ENCODE results near the gene RNF213.

The RNF213 gene

GRCh38 chr17:80352991-80353665, 92.5 kb downstream of the RNF213 start:
- H3K27me3 ChIP-seq (ENCODE audit: control insufficient read depth in 2 of 2, insufficient read depth in 2 of 2, low read length in 2 of 2): no peaks in the 10 kb centered on the region
- no peaks in the 10 kb centered on the region for H3K9me3 ChIP-seq (ENCODE audit: control insufficient read depth in 2 of 2, low read length in 2 of 2)
- no peak overlapping the region for H3K4me3 ChIP-seq (ENCODE audit: low read length in 2 of 2)
- peaks cover 69 to 88% of the 10 kb centered on the region in 2 donors for H3K36me3 ChIP-seq (ENCODE audit: control insufficient read depth in 2 of 2, insufficient read depth in 2 of 2, low read length in 2 of 2)
- no peaks in the 10 kb centered on the region for H3K4me1 ChIP-seq (ENCODE audit: control insufficient read depth in 2 of 2, insufficient read depth in 2 of 2, low read length in 2 of 2)
- H3K27ac ChIP-seq (ENCODE audit: low read depth in 2 of 2, low read length in 2 of 2): no peak overlapping the region
- no peak overlapping the region for H3K9ac ChIP-seq (ENCODE audit: low read depth in 1 of 2, low read length in 2 of 2)

DNA sequence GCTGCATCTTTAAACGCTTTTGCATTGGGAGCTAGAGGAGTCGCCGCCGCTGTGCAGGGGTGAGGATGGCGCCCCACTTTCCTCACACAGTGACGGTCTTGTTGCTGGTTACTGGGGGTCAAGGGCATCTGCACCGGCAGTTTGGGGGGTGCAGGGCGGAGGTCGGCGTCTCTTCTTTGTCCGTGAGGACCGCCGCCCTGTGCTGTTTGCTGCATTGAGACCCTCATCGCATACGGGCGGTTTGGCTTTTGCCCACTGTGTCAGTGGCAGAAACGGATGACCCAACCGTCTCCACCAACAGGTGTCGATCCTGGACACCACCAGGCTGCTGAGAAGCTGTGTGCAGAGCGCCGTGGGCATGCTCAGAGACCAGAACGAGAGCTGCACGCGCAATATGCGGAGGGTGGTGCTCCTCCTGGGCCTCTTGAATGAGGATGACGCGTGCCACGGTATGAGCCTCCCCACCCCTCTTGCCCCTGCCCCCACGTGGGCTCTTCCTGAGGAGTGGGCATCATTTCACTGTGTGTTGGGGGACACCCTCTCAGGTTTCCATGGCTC, 93.1 kb downstream of the RNF213 start:
- Histone ChIP-seq H3K4me3 (ENCODE audit: low read length in 2 of 2) (no peak overlapping the region), H3K27ac (ENCODE audit: low read depth in 2 of 2, low read length in 2 of 2) (no peak overlapping the region), H3K9ac (ENCODE audit: low read depth in 1 of 2, low read length in 2 of 2) (no peak overlapping the region), H3K9me3 (ENCODE audit: control insufficient read depth in 2 of 2, low read length in 2 of 2) (no peaks in the 10 kb centered on the region), H3K27me3 (ENCODE audit: control insufficient read depth in 2 of 2, insufficient read depth in 2 of 2, low read length in 2 of 2) (no peaks in the 10 kb centered on the region), H3K4me1 (ENCODE audit: control insufficient read depth in 2 of 2, insufficient read depth in 2 of 2, low read length in 2 of 2) (no peaks in the 10 kb centered on the region), H3K36me3 (ENCODE audit: control insufficient read depth in 2 of 2, insufficient read depth in 2 of 2, low read length in 2 of 2) (peaks cover 67 to 86% of the 10 kb centered on the region in 2 donors)

GRCh38 chr17:80354336-80354735, 93.7 kb downstream of the RNF213 start:
- H3K36me3 ChIP-seq (ENCODE audit: control insufficient read depth in 2 of 2, insufficient read depth in 2 of 2, low read length in 2 of 2): peaks cover 67 to 85% of the 10 kb centered on the region in 2 donors
- H3K9me3 ChIP-seq (ENCODE audit: control insufficient read depth in 2 of 2, low read length in 2 of 2): no peaks in the 10 kb centered on the region
- H3K27ac ChIP-seq (ENCODE audit: low read depth in 2 of 2, low read length in 2 of 2): no peak overlapping the region
- H3K4me3 ChIP-seq (ENCODE audit: low read length in 2 of 2): no peak overlapping the region
- no peaks in the 10 kb centered on the region for H3K4me1 ChIP-seq (ENCODE audit: control insufficient read depth in 2 of 2, insufficient read depth in 2 of 2, low read length in 2 of 2)
- H3K9ac ChIP-seq (ENCODE audit: low read depth in 1 of 2, low read length in 2 of 2): no peak overlapping the region
- no peaks in the 10 kb centered on the region for H3K27me3 ChIP-seq (ENCODE audit: control insufficient read depth in 2 of 2, insufficient read depth in 2 of 2, low read length in 2 of 2)

DNA sequence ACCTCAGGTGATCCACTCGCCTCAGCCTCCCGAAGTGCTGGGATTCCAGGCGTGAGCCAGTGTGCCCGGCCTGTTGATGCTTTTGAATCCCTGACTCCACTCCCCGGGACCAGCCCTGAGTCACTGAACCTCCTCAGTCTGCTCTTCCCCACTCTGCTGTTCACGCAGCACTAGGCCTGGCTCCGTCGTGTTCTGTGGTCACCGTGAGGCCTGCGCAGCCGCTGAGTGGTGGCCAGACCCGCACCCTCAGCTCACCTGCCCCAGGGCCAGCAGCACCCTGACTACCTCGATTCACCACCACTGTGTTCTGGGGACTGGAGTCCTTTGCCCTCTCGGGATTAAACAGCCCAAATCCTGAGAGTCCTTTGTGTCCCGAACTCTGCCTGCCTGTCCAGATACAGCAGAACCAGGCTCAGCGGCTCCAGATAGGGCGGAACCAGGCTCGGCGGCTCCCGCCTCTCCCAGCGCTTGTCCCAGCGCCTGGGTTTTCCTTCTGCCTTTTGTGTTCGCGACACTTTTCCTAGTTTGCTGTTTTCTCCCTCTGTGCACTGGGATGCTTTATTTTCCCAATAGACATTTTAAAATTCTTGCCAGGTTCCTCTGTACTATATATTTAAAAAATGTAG, 95.7 kb downstream of the RNF213 start:
- Histone ChIP-seq H3K36me3 (ENCODE audit: control insufficient read depth in 2 of 2, insufficient read depth in 2 of 2, low read length in 2 of 2) (peaks cover 68 to 85% of the 10 kb centered on the region in 2 donors), H3K9ac (ENCODE audit: low read depth in 1 of 2, low read length in 2 of 2) (no peak overlapping the region), H3K27ac (ENCODE audit: low read depth in 2 of 2, low read length in 2 of 2) (no peak overlapping the region), H3K27me3 (ENCODE audit: control insufficient read depth in 2 of 2, insufficient read depth in 2 of 2, low read length in 2 of 2) (no peaks in the 10 kb centered on the region), H3K4me3 (ENCODE audit: low read length in 2 of 2) (no peak overlapping the region), H3K4me1 (ENCODE audit: control insufficient read depth in 2 of 2, insufficient read depth in 2 of 2, low read length in 2 of 2) (no peaks in the 10 kb centered on the region), H3K9me3 (ENCODE audit: control insufficient read depth in 2 of 2, low read length in 2 of 2) (no peaks in the 10 kb centered on the region)

GRCh38 chr17:80358131-80358530, 97.5 kb downstream of the RNF213 start:
- Histone ChIP-seq H3K4me1 (ENCODE audit: control insufficient read depth in 2 of 2, insufficient read depth in 2 of 2, low read length in 2 of 2) (no peaks in the 10 kb centered on the region), H3K4me3 (ENCODE audit: low read length in 2 of 2) (no peak overlapping the region), H3K36me3 (ENCODE audit: control insufficient read depth in 2 of 2, insufficient read depth in 2 of 2, low read length in 2 of 2) (peaks cover 67 to 84% of the 10 kb centered on the region in 2 donors), H3K27me3 (ENCODE audit: control insufficient read depth in 2 of 2, insufficient read depth in 2 of 2, low read length in 2 of 2) (no peaks in the 10 kb centered on the region), H3K9ac (ENCODE audit: low read depth in 1 of 2, low read length in 2 of 2) (no peak overlapping the region), H3K9me3 (ENCODE audit: control insufficient read depth in 2 of 2, low read length in 2 of 2) (no peaks in the 10 kb centered on the region), H3K27ac (ENCODE audit: low read depth in 2 of 2, low read length in 2 of 2) (no peak overlapping the region)

DNA sequence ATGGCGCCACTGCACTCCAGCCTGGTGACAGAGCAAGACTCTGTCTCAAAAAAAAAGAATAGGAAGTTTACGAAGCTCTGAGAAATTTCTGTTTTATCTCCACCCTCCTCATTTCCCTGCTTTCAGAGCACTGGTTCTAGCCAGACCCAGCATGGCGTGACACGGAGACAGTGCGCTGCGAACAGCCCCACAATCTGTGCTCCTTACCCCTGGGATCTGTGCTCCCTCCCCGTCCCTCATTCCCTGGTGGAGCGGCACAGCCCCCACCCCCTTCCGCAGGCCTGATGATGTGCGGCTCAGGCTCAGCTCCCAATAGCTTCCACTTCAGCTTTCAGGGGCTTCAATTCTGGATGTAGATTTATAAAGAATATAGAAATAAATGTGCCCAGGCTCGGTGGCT, 98.2 kb downstream of the RNF213 start:
- Histone ChIP-seq H3K4me3 (ENCODE audit: low read length in 2 of 2) (no peak overlapping the region), H3K27ac (ENCODE audit: low read depth in 2 of 2, low read length in 2 of 2) (no peak overlapping the region), H3K4me1 (ENCODE audit: control insufficient read depth in 2 of 2, insufficient read depth in 2 of 2, low read length in 2 of 2) (no peaks in the 10 kb centered on the region), H3K36me3 (ENCODE audit: control insufficient read depth in 2 of 2, insufficient read depth in 2 of 2, low read length in 2 of 2) (peaks cover 67 to 84% of the 10 kb centered on the region in 2 donors), H3K9me3 (ENCODE audit: control insufficient read depth in 2 of 2, low read length in 2 of 2) (no peaks in the 10 kb centered on the region), H3K9ac (ENCODE audit: low read depth in 1 of 2, low read length in 2 of 2) (no peak overlapping the region), H3K27me3 (ENCODE audit: control insufficient read depth in 2 of 2, insufficient read depth in 2 of 2, low read length in 2 of 2) (no peaks in the 10 kb centered on the region)

GRCh38 chr17:80359422-80360110, 98.9 kb downstream of the RNF213 start:
- peaks cover 67 to 84% of the 10 kb centered on the region in 2 donors for H3K36me3 ChIP-seq (ENCODE audit: control insufficient read depth in 2 of 2, insufficient read depth in 2 of 2, low read length in 2 of 2)
- H3K27ac ChIP-seq (ENCODE audit: low read depth in 2 of 2, low read length in 2 of 2): no peak overlapping the region
- H3K9ac ChIP-seq (ENCODE audit: low read depth in 1 of 2, low read length in 2 of 2): no peak overlapping the region
- no peak overlapping the region for H3K4me3 ChIP-seq (ENCODE audit: low read length in 2 of 2)
- H3K9me3 ChIP-seq (ENCODE audit: control insufficient read depth in 2 of 2, low read length in 2 of 2): no peaks in the 10 kb centered on the region
- H3K4me1 ChIP-seq (ENCODE audit: control insufficient read depth in 2 of 2, insufficient read depth in 2 of 2, low read length in 2 of 2): no peaks in the 10 kb centered on the region
- no peaks in the 10 kb centered on the region for H3K27me3 ChIP-seq (ENCODE audit: control insufficient read depth in 2 of 2, insufficient read depth in 2 of 2, low read length in 2 of 2)

GRCh38 chr17:80360396-80360795, 99.7 kb downstream of the RNF213 start:
- Histone ChIP-seq H3K9me3 (ENCODE audit: control insufficient read depth in 2 of 2, low read length in 2 of 2) (no peaks in the 10 kb centered on the region), H3K9ac (ENCODE audit: low read depth in 1 of 2, low read length in 2 of 2) (no peak overlapping the region), H3K4me1 (ENCODE audit: control insufficient read depth in 2 of 2, insufficient read depth in 2 of 2, low read length in 2 of 2) (no peaks in the 10 kb centered on the region), H3K4me3 (ENCODE audit: low read length in 2 of 2) (no peak overlapping the region), H3K27ac (ENCODE audit: low read depth in 2 of 2, low read length in 2 of 2) (no peak overlapping the region), H3K36me3 (ENCODE audit: control insufficient read depth in 2 of 2, insufficient read depth in 2 of 2, low read length in 2 of 2) (peaks cover 71 to 87% of the 10 kb centered on the region in 2 donors), H3K27me3 (ENCODE audit: control insufficient read depth in 2 of 2, insufficient read depth in 2 of 2, low read length in 2 of 2) (no peaks in the 10 kb centered on the region)

DNA sequence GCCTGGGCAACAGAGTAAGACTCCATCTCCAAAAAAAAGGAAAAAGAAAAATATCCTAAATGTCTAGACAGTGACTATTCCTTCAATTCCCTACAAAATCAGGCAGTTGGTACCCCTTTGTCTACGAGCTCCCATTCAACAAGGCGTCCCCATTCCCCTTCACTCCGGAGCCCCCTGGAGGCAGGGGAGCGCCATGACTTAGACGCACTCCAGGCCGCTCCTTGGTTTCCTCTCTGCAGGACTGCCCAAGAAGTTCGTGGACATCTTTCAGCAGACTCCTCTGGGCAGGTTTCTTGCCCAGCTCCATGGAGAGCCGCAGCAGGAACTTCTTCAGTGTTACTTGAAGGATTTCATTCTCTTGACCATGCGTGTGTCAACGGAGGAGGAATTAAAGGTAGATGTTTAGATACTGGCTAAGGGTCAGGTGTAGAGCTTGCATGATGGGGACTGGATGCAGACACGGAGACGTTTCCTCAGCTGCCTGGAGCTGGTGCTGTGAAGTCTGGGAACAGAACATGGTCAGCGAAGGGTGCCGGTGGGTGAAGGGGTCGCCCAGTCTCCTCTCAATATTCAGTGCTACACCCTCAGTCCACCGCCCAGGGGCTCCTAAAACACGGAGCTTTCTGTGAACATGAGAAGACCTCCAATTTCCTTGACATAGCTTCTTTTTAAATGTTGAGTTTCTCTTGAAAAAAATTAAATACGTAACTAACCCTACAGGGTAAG, 101.0 kb downstream of the RNF213 start:
- Histone ChIP-seq H3K36me3 (ENCODE audit: control insufficient read depth in 2 of 2, insufficient read depth in 2 of 2, low read length in 2 of 2) (peaks cover 74 to 88% of the 10 kb centered on the region in 2 donors), H3K4me1 (ENCODE audit: control insufficient read depth in 2 of 2, insufficient read depth in 2 of 2, low read length in 2 of 2) (no peaks in the 10 kb centered on the region), H3K9me3 (ENCODE audit: control insufficient read depth in 2 of 2, low read length in 2 of 2) (no peaks in the 10 kb centered on the region), H3K27me3 (ENCODE audit: control insufficient read depth in 2 of 2, insufficient read depth in 2 of 2, low read length in 2 of 2) (no peaks in the 10 kb centered on the region), H3K4me3 (ENCODE audit: low read length in 2 of 2) (no peak overlapping the region), H3K27ac (ENCODE audit: low read depth in 2 of 2, low read length in 2 of 2) (no peak overlapping the region), H3K9ac (ENCODE audit: low read depth in 1 of 2, low read length in 2 of 2) (no peak overlapping the region)
